RPMI7951 (cell line): ENCODE measurements around the gene LRRC3. TPM values are rescaled to one million over a fixed set of nuclear protein-coding genes. Genes with fewer than 3 reads are reported as not detected.

Experiments
- DNase-seq: peaks from one replicate; pipeline ENCODE4 v3.0.0-alpha.2; 2012; ENCODE audit warnings: low read depth
- total RNA-seq: library from RNA; depleted of rRNA; stranded (reverse); fragments of >200 nt; shearing (Covaris generic); gene quantifications from 2 replicates; pipeline ENCODE4 v1.2.3, GENCODE V29; 2014

LRRC3 gene
- total RNA-seq, 1 experiment from 2014 or later: 1.6 TPM

- DNase-seq: no peak
Observed at GRCh38 chr21:44423941-44424607, 31.2 kb upstream of the LRRC3 start.

DNA sequence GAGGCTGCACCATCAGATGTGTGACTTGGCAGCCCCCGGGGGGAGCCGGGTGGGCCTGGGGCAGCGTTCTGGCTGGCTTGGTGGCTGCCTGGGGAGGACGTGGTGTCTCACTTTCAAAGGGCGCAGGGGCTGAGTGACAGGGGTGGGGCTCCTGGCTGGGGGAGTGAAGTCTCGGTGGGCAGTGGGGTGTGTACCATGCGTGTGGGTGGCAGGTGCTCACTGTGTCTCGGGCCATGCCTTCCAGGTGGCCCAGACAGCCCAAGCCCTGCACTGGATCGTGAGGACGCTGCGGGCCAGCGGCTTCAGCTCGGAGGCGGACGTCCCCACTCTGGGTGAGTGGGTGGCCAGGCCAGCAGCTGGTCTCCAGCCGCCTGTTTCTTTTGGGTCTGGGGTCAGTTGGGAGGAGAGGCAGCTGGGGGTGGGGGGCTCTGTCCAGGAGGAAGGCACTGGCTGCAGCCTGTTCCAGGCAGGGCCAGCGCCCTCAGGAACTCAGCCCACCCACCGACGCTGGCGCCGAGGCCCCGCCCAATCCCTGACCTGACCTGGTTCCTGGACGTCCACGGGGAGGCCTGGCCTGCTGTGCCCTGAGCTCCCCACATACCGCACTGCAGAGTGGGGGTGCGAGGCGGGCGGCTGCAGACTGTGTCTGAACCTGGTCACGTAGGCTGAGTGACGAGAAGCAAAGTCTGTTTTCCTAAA lies 30.6 kb upstream of the LRRC3 start:
- no peak for DNase-seq

DNA sequence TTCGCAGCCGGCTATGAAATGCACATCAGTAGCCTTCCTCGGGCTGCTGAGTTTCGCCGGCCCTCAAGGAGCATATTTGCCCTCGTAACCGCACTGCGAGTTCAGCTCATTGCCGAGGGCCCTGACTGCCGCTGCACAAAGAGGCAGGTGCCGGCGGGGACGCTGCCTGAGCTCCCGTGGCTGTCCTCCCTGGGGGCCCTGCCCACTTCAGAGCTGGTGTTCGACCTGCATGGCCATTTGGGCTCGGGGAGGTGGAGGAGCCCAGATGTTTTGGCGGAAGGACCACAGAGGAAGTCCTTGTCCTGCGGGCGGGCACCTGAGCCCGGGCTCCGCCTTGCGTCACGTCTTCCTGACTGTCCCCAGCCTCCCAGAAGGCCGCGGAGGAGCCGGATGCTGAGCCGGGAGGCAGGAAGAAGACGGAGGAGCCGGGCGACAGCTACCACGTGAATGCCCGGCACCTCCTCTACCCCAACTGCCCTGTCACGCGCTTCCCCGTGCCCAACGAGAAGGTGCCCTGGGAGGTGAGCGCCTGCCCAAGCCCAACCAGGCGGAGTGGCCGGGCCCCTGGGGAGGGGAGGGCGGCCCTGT lies 29.9 kb upstream of the LRRC3 start:
- peak; percentile 42 for DNase-seq

- no peak for DNase-seq
Observed at GRCh38 chr21:44425895-44426662, 29.2 kb upstream of the LRRC3 start.

- DNase-seq: no peak
Observed at GRCh38 chr21:44426663-44427191, 28.6 kb upstream of the LRRC3 start.

DNA sequence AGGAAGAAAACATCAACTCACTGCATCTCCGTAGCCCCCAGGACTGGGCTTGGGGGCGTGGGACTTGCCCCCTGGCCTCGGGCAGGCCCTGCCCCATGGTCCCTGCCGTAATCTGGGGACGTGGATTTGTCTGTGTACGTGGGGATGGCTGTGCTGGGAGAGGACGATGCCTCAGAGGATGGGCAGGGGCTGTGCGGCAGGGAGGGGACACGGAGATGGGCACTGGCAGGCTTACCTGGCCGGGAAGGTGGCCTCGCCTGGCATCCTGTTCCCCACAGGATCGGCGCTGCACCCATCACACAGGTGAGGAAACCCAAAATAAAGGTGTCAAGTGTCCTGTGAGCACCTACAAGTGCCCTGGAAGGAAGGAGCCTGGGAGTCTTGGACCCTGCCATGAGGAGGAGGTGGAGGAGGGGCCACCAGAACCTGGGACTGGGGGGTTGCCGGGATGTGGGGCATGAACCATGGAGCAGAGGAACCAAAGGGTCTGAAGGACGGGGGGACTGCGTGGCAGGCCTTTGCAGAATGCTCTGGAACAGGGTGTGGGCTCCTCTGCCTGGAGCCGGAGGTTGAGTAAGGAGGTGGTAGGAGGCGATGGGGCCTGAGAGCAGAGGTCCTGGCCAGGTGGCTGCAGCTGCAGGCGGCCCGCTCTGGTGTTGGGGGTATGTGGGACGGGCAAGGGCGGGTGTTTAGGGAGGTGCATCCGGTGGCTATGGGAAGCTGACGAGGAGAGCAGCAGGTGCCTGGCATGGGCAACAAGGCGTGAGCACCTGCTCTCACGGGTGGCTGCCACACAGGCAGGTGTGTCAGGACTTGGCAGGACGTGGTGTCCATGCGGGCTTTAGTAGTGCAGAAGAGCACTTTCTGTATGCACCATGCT lies 27.8 kb upstream of the LRRC3 start:
- DNase-seq: no peak

DNA sequence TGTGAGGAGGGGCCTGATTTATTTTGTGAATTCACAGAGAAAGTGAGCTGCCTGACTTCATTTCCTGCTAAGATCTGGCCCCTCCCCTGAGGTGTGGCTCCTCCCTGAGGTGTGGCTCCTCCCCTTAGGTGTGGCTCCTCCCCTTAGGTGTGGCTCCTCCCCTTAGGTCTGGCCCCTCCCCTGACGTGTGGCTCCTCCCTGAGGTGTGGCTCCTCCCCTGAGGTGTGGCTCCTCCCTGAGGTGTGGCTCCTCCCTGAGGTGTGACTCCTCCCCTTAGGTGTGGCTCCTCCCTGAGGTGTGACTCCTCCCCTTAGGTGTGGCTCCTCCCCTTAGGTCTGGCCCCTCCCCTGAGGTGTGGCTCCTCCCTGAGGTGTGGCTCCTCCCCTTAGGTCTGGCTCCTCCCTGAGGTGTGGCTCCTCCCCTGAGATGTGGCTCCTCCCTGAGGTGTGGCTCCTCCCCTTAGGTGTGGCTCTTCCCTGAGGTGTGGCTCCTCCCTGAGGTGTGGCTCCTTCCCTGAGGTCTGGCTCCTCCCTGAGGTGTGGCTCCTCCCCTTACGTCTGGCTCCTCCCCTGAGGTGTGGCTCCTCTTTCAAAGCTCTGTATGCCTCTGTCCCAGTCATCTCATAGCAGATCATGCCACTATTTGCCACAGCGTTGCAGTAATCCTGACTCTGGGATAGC lies 26.9 kb upstream of the LRRC3 start:
- peak; percentile 19 for DNase-seq

DNA sequence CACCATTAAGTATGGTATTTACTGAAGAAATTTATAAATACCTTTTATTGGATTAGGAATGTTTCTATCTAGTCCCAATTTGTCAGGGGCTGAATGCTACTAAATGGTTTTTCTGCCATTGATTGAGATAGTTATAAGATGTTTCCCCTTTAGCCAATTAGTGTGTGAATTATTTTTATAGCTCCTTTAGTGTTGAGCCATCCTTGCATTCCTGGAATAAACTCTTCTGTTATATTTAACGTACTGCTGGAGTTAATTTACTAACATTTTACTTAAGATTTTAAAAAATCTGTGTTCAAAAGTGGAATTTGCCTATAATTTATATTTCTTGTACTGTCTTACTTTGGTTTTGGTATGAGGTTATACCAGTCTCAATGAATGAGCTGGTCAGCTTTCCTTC lies 25.4 kb upstream of the LRRC3 start:
- no peak for DNase-seq

DNA sequence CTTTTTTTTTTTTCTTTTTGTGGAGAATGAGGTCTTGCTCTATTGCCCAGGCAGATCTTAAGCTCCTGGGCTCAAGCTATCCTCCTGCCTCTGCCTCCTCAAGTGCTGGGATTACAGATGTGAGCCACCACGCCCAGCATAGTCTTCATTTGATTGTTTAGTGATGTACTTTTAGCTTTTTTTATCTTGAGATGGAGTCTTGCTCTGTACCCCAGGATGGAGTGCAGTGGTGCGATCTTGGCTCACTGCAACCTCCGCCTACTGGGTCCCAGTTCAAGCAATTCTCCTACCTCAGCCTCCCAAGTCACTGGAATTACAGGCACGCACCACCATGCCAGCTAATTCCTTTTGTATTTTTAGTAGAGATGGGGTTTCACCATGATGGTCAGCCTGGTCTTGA lies 24.0 kb upstream of the LRRC3 start:
- DNase-seq: no peak

DNA sequence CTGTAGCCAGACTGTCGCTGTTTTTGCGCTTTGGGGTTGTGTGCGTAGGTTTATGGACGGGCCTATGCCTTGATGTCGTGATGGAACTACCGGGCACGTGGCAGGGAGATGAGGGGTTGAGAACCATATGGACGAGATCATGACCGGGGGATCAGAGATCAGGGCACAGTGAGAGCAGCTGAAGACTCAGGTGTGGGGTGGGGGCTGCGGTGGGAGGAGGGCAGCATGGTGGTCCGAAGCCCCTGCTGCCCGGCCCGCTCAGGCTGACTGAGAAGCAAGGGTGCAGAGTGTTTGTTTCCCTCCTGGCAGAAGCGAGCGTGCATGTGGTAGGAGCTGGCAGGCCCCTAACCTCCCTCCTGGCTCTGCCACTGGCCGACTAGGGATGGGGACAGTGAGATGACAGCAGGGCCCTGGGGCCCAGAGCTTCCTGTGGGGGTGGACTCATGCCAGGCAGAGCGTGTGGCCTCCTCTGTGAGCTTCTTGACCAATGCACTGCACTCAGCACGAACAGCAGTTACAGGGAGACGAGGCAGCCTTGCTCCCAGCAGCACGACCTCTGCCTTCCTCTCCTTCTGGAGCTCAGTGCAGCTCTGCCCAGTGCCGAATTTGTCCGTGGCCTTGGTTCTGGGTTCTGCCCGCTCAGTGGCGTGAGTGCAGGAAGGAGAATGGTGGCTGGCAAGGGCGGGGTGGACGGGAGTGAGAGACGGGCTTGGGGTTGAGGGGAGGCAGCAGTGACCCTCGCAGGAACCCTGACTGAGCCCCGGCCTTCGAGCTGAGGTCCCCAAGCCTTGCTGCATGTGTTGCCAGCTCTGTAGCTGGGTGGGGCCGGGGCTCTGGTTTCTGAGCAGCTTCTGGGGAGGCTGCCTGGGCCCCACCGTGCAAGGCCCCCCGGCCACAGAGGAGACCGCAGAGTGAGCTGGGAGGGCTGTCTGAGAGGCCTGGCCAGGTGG lies 22.2 kb upstream of the LRRC3 start:
- DNase-seq: no peak

GRCh38 chr21:44433791-44434567 lies 21.3 kb upstream of the LRRC3 start:
- DNase-seq: no peak

DNA sequence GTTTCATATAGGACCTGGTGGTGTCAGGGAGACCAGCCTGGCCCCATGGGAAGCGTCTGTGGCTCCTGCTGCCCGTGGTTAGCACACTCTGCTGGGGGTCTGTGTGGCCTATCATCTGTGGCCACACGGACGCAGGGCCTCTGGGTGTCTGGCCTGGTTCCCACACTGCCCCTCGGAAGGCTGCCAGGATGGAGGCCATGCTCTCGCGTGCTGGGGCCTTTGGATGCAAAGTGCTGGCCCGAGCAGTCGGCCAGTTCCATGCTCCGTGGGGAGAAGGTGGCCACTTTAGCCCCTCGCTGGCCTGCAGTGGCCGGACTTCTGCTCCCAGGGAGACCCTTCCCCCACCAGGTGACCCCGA lies 20.8 kb upstream of the LRRC3 start:
- no peak for DNase-seq

DNA sequence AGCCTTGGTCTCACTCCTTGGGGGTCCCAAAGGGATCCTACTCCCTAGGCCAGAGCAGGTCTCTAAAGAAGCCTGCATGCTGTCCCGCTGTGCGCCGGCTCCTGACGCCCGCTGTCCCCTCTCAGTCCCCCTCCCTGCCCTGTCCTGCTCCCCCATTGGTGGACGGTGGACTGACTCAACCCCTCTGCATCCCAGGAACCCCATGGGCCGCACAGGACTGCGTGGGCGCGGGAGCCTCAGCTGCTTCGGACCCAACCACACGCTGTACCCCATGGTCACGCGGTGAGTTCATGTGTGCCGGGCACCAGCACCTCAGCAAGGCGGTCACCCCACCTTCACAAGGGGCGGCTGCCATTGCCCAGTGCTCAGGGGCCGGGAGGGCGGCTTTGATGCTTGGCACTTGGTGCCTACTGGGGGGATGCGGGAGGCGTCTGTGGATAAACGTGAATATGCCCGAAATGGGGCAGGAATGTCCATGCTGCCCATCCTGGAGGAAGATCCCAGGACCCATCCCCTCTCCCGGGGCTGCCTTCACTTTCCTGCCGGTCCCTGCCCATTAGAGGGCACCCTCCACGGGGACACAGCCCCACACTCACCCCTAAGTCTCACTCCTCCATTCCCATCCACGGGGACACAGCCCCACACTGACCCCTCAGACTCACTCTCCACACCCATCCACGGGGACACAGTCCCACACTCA lies 20.2 kb upstream of the LRRC3 start:
- no peak for DNase-seq

DNA sequence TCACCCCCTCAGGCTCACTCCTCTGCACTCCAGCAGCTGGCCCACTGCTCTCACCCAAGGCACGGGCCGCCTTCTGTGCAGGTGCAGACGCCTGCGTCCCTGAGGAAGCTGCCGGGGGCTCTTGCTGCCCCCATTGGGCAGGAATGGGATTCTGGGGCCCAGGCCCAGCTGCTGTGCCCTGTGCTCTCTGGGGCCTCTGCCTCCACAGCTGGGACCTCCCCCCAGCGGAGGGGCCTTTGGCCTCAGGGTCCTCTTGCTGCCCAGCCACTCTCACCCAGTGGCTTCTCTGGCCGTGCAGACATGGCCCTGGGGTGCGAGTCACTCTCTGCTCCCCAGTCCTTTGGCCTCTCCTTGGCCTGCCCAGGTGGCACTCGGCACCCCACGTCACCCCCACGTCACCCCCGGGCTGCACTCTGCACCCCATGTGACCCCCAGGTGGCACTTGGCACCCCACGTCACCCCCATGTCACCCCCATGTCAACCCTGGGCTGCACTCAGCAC lies 19.1 kb upstream of the LRRC3 start:
- DNase-seq: no peak

DNA sequence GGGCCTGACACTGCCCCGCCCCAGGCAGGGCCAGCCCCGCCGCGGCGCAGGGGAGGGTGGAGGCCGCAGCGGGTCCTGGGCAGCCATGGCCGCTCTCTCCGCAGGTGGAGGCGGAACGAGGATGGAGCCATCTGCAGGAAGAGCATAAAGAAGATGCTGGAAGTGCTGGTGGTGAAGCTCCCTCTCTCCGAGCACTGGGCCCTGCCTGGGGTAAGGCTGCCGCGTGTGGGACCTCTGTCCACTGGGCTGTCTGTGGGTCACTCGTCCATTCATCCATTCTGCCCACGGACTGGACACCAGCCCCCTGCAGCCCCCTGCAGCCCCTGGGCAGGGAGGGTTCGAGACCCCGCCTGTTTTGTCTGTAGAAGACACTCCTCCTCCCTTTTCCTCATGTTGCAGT lies 18.4 kb upstream of the LRRC3 start:
- DNase-seq: no peak

DNA sequence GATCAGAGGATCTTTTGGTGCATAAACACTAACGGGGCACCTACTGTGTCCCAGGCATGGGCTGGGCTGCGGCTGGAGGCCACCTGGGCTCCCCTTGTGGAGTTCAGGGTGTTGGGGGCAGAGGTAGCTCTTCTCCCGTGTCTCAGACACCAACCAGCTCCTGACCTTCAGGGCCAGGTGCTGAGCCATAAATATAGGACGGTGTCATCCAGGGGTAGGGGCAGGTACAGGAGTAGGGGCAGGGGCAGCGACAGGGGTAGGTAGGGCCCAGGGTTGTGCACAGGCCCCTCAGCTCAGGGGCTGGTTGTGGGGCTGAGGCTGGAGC lies 18.0 kb upstream of the LRRC3 start:
- DNase-seq: no peak

DNA sequence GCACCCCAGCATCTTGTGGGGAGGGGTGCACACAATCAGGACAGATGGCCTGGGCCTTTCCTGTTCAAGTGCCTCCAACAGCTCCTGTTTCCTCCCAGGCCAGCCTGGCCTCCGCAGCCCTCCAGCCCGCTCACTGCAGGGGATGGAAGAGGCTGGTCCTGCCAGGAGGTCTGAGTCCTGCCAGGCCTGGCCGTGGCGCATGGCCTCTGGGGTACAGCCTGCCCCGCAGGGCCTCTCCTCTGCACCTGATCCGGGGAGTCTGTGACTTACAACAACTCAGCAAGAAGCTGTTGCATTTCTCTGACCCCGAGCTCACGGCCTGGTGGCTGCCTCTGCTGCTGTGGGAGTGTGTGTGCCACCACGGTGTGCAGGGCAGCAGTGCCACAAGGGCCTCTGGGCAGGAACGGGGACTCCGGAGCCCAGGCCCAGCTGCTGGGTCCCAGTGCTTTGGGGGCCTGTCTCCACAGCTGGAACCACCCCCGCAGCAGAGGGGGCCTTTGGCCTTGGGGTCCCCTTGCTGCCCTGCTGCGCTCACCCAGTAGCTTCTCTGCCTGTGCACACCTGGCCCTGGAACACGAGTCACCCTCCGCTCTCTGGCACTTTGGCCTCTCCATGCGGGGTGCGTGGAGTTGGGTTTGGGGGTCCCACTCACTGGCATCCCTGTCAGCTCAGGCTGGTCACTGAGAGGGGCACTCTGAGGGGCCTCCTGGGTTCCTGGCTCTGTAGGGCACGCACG lies 17.4 kb upstream of the LRRC3 start:
- no peak for DNase-seq
